Neural crest cell (in vitro differentiated cells): Measurements from ENCODE around the gene RXRA. TPM values are rescaled to one million over a fixed set of nuclear protein-coding genes. Genes with fewer than 3 reads are reported as not detected.

Experiments used
- DNase-seq: peaks from one replicate; pipeline ENCODE4 v3.0.0; 2021; ENCODE audit warnings: low read depth, mixed read lengths, low spot score
- H3K27ac Mint-ChIP-seq: one replicate; pipeline ENCODE4 v1.8.0; 2021; ENCODE audit warnings: mild to moderate bottlenecking, mixed read lengths; ENCODE audit not compliant: unreplicated experiment
- H3K27me3 Mint-ChIP-seq: 2 replicates; pipeline ENCODE4 v1.8.0; 2021; ENCODE audit warnings: low read depth, mild to moderate bottlenecking, mixed read lengths
- H3K36me3 Mint-ChIP-seq: 2 replicates; pipeline ENCODE4 v1.8.0; 2021; ENCODE audit warnings: low read depth, mild to moderate bottlenecking, mixed read lengths
- H3K4me1 Mint-ChIP-seq: 2 replicates; pipeline ENCODE4 v1.8.0; 2021; ENCODE audit warnings: mixed read lengths
- H3K4me3 Mint-ChIP-seq: one replicate; pipeline ENCODE4 v1.8.0; 2021; ENCODE audit warnings: mild to moderate bottlenecking, mixed read lengths
- H3K9me3 Mint-ChIP-seq: 2 replicates; pipeline ENCODE4 v1.8.0; 2021; ENCODE audit warnings: mixed read lengths
- CTCF ChIP-seq: fragments of 200-600 bp; sonication (generic); conservative IDR thresholded peaks from 2 replicates; pipeline ENCODE4 v1.5.0; 2021; ENCODE audit warnings: antibody characterized with exemption, mild to moderate bottlenecking
- total RNA-seq: library from RNA; stranded (reverse); gene quantifications from 2 replicates; pipeline ENCODE4 v1.2.1, GENCODE V29; 2021

RXRA gene
- total RNA-seq, 1 donor from 2014 or later = 41.2 TPM

DNA sequence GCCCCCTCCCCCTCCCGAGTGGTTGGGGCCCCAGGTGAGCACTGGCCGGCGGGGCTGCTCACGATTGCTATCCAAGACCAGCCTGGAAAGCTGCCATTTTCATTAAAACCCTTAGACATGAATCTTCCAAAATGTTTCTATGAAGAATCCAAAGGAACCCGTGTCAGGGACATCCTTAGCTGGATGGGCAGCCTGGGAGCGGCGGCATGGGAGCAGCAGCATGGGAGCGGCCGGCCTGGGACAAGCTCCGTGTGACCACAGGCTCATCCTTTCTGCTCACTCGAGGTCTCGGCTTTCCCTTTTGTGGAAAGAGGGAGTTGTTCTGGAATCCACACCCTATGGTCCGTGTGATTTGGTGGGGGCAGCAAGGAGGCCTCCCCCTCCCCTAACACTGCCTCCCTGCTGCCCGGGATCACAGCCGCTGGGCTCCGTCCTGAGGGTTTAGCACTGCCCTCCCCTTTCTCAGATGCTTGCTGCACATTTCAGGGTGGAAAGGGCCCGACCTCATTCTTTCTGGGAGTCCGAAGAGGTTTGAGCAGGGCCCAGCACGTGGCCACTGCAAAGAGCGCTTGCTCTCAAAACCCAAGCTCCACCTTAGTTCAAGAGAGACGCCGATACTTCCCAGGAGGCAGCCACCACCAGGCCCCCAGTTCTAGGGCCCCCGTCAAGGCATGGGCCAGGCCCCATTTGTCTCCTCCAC is 127.7 kb downstream of the RXRA start:
- peaks cover 4% of the 10 kb centered on the region for H3K36me3 Mint-ChIP-seq
- no peak overlapping the region for H3K4me3 Mint-ChIP-seq
- peaks cover 19% of the 10 kb centered on the region for H3K4me1 Mint-ChIP-seq
- peaks cover 4% of the 10 kb centered on the region for H3K9me3 Mint-ChIP-seq
- peaks cover 4% of the 10 kb centered on the region for H3K27me3 Mint-ChIP-seq
- no peak overlapping the region for H3K27ac Mint-ChIP-seq
- no peak for TF ChIP-seq CTCF
- no peak for DNase-seq

DNA sequence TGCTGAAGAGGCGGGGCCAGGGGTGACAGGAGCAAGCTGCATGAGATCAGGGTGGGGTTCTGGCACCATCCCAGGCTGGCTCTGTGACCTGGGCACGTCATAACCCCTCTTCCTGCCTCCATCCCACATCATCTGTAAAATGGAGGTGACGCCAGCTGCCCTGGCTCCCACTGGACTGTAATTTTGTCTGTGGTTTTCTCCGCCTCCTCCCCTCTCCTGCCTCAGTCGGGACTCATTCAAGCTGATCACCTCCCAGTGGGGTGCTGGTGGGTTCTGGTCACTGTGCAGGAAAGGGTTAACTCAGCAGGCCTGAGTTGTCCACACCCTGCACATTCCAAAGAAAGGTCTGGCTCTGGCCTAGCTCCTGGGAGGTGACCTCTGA is 128.2 kb downstream of the RXRA start:
- Mint-ChIP-seq H3K4me3 (no peak overlapping the region), H3K27me3 (peaks cover under 1% of the 10 kb centered on the region), H3K4me1 (peaks cover 16% of the 10 kb centered on the region), H3K36me3 (peaks cover under 1% of the 10 kb centered on the region), H3K9me3 (peaks cover 1% of the 10 kb centered on the region), H3K27ac (no peak overlapping the region)
- no peak for DNase-seq
- TF ChIP-seq CTCF = no peak

GRCh38 chr9:134455021-134455471 is 128.8 kb downstream of the RXRA start:
- no peak for DNase-seq
- Mint-ChIP-seq H3K27me3 (no peaks in the 10 kb centered on the region), H3K4me1 (peaks cover 11% of the 10 kb centered on the region), H3K9me3 (no peaks in the 10 kb centered on the region), H3K4me3 (no peak overlapping the region), H3K27ac (no peak overlapping the region), H3K36me3 (no peaks in the 10 kb centered on the region)
- no peak for TF ChIP-seq CTCF

GRCh38 chr9:134455537-134455933 is 129.3 kb downstream of the RXRA start:
- H3K9me3 Mint-ChIP-seq = no peaks in the 10 kb centered on the region
- no peaks in the 10 kb centered on the region for H3K36me3 Mint-ChIP-seq
- H3K4me1 Mint-ChIP-seq = peaks cover 8% of the 10 kb centered on the region
- no peak for TF ChIP-seq CTCF
- no peak for DNase-seq
- no peak overlapping the region for H3K4me3 Mint-ChIP-seq
- H3K27me3 Mint-ChIP-seq = no peaks in the 10 kb centered on the region
- H3K27ac Mint-ChIP-seq = no peak overlapping the region

- Mint-ChIP-seq H3K27ac (peak overlapping the region; percentile 23), H3K27me3 (no peaks in the 10 kb centered on the region), H3K9me3 (no peaks in the 10 kb centered on the region), H3K4me1 (peaks cover 8% of the 10 kb centered on the region), H3K4me3 (no peak overlapping the region), H3K36me3 (no peaks in the 10 kb centered on the region)
- no peak for TF ChIP-seq CTCF
- no peak for DNase-seq
These were observed 129.9 kb downstream of the RXRA start for GRCh38 chr9:134455934-134456755.
